AG04449 (cell line): Measurements from ENCODE around the gene PLP2.
A peak's percentile ranks its signal among the peaks of the same experiment; 100 is the strongest.
"Not testable (repeated sequence)": the region's sequence is repeated elsewhere in the genome, so short reads cannot be mapped to it uniquely, and the experiment has no call there.

Source experiments
- CTCF ChIA-PET: fragments of 350-600 bp; formaldehyde crosslinking; extraction: SDS; loops from one replicate; lab custom pipeline; 2021; ENCODE audit warnings: antibody characterized with exemption; lab: Yijun Ruan, JAX
- POLR2A ChIA-PET: fragments of 400-600, 350-600 bp; formaldehyde crosslinking; extraction: SDS; loops from one replicate; lab custom pipeline; 2020; ENCODE audit warnings: antibody characterized with exemption, inconsistent platforms; lab: Yijun Ruan, JAX
- DNase-seq: peaks from one replicate; pipeline ENCODE4 v3.0.0-alpha.2; 2010; ENCODE audit warnings: low read depth, low spot score
- H3K4me3 ChIP-seq: 2 replicates; pipeline ENCODE4 v1.5.1; 2011; ENCODE audit warnings: low read depth, mild to moderate bottlenecking, control low read depth, low read length
- TF ChIP-seq, protein P1 (sequence below): IDR thresholded peaks from one replicate; pipeline ENCODE4 v1.5.1; 2011; ENCODE audit warnings: mild to moderate bottlenecking, moderate library complexity, low read length, control low read depth, inconsistent platforms; ENCODE audit not compliant: insufficient read depth; ENCODE audit errors: missing control alignments

Gene PLP2

DNA sequence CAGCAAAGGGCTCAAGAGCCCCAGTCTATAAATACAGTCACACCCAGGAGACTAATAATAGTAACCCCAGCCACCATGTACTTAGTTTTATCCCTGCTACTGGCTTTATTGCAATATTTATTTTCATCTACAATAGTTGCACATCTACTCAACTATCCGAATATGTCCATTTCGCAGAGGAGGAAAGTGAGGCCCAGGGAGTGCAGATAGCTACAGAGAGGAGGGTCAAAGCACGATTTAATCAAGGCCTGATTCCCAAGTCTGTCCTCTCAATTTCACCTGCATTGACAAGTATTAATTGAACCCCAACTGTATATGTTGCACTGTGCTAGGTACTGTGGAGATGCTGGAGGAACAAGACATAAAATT lies 4.0 kb upstream of the PLP2 start:
- H3K4me3 ChIP-seq: no peak overlapping the region
- DNase-seq: no peak
- ChIA-PET POLR2A (interaction anchor here (1.0 kb wide), 1 partner anchor 13 kb away, joined by 3 read pairs; no protein-coding TSS in a partner anchor), CTCF (interaction anchor here (2.6 to 6.8 kb wide), 2 partner anchors 9 to 12 kb away, joined by 11 to 34 read pairs; no protein-coding TSS in a partner anchor)
- TF ChIP-seq, protein P1, sequence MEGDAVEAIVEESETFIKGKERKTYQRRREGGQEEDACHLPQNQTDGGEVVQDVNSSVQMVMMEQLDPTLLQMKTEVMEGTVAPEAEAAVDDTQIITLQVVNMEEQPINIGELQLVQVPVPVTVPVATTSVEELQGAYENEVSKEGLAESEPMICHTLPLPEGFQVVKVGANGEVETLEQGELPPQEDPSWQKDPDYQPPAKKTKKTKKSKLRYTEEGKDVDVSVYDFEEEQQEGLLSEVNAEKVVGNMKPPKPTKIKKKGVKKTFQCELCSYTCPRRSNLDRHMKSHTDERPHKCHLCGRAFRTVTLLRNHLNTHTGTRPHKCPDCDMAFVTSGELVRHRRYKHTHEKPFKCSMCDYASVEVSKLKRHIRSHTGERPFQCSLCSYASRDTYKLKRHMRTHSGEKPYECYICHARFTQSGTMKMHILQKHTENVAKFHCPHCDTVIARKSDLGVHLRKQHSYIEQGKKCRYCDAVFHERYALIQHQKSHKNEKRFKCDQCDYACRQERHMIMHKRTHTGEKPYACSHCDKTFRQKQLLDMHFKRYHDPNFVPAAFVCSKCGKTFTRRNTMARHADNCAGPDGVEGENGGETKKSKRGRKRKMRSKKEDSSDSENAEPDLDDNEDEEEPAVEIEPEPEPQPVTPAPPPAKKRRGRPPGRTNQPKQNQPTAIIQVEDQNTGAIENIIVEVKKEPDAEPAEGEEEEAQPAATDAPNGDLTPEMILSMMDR: no peak

DNA sequence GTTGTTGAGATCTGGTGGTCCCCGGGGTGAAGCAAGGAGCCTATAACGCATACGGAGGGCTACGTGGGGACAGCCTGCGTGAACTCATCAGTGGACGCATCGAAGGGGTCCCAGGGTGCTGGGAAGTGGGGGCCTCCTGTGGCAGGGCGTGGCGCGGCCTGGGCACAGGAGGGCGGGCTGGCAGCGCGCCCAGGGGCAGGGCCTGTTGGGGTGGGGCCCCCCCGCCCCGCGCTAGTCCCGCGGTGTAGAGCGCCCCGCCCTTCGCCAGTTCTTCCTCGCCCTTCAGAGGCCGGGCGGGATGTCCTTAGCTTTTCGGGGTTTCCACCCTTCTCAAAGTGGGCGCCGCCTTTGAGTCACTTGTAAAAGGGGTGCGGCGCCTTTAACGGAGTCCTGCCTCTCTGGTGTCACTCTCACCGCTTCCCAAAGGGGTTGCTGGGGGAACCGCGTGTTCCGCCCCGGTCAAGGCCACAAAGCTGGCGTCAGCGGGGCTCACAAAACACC lies 632 bp downstream of the PLP2 start:
- POLR2A ChIA-PET: interaction anchor here (2.5 kb wide), 1 partner anchor 12 kb away, joined by 10 read pairs; no protein-coding TSS in a partner anchor
- CTCF ChIA-PET: interaction anchor here (0.7 kb wide), 1 partner anchor 13 kb away, joined by 3 read pairs; no protein-coding TSS in a partner anchor
- H3K4me3 ChIP-seq: peak overlapping the region; percentile 66
- TF ChIP-seq, protein P1: no peak
- DNase-seq: no peak

DNA sequence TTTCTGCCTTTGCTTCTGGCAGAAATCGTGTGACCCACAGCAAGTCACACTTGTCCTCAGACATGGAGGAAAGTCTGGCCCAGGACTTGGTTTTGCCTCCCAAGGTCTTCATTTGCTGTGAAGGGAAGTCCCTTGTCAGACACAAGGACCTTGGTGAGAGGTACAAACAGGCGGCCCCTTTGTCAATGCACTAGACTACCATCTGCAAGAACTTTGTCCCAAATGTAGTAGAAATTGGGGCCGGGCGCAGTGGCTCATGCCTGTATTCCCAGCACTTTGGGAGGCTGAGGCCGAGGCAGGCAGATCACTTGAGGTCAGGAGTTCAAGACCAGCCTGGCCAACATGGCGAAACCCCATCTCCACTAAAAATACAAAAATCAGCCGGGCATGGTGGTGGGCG lies 1.8 kb downstream of the PLP2 start:
- H3K4me3 ChIP-seq, POLR2A ChIA-PET: not testable (repeated sequence)

DNA sequence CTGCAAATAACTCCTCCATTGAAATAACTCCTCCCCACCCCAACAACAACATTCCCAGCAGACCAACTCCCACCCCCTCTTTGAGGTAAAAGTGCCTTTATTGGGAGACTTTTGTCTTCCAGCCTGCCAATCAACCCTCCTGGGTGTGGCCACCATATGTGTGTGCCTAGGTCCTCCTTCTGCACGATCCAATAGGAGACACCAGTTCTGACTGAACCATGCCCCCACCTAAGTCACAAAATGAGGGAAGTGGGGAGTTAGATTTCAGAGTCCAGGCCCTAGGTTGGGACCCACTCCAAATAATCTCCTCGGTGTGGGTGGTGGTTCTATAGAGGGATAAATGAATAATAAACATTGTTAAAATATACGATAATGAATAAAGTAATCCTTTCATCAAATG lies 3.0 kb downstream of the PLP2 start:
- ChIA-PET POLR2A (no interaction called here), CTCF (no interaction called here)
- DNase-seq: no peak
- no peak overlapping the region for H3K4me3 ChIP-seq
- TF ChIP-seq, protein P1: no peak

More for the DNA sequence above, 1.8 kb downstream of the PLP2 start:
- CTCF ChIA-PET, DNase-seq: not testable (repeated sequence)

DNA sequence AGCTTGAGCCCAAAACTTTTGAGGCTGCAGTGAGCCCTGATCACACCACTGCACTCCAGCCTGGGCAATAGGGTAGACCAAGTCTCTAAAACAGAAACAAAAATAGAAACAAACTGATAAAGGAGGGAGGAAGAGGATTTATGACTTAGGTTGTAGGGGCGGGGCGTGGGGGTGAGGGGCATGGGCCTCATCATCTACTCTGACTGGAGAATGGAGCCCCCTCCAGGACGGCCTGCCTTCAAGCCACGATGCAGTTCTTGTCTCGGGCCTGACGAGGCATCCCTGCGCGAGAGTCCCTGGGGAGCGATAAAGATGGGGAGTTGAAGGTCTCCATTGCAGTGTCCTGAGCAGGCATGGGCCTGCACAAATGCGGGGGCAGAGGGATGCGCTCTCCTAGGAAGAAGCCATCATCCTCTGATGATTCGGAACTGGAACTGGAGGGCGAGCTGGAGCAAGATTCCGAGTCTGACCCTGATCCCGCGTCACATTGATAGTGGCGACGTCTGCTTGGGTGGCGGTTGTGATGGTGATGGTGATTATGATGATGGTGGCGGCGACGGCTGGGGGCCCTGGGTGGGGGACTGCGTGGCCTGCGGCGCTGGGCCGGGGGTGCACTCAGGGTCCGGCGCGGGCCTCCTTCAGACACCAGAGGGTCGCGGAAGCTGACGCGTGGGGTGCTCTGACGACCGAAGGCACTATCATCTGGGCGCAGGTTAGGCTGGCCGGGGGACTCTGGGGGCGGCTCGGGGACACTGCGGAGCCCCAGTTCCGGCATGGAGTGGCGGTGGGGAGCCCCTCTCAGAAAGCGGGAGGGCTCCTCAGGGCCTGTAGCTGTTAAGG lies 4.0 kb downstream of the PLP2 start:
- DNase-seq: no peak
- ChIA-PET POLR2A (no interaction called here), CTCF (no interaction called here)
- no peak overlapping the region for H3K4me3 ChIP-seq
- TF ChIP-seq, protein P1: no peak

DNA sequence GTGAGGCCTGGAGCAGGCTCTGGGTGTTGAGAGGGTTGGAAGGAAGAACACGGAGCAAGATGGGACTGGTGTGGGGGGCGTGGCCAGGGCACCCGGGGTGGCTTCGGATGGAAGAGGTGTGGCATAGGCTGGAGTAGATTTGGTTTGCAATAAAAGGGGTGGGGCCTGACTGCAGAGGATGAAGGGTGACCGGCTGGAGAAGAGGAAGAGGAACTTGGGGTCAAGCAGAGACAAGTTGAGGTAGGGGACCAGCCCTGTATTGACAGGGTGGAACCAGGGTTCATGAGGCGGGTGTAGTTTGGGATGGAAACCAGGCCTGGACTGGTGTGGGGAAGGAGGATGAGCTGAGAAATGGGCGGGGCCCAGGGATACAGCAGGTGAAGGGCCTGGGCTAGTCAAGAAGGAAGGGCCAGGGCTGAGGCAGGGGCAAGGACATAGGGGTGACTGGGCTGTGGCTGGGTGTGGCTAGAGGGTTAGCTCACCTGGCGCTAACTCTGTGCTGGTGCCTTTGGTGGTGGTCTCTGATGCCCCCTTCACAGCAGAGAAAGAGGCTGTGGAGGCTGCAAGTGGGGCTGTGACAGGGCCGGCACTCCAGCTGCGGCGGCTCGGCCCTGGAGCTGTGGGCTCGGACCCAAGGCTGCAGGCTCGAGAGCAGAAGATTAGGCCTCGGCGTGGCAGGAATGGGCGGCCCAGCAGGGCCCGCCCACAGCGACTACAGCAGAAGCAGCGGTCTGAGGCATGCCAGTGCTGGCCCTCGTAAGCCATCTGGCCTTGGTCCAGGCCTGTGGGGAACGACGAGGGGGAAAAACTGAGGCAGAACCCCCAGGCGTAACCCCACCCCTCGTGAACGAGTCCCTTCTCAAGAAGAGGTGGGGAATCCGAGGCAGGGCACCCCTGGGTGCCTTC lies 5.0 kb downstream of the PLP2 start:
- H3K4me3 ChIP-seq: no peak overlapping the region
- POLR2A ChIA-PET: no interaction called here
- no peak for DNase-seq
- TF ChIP-seq, protein P1: no peak
- CTCF ChIA-PET: interaction anchor here (1.2 kb wide), 1 partner anchor 12 kb away, joined by 3 read pairs; no protein-coding TSS in a partner anchor
